ENCODE results near the gene RRN3.

GRCh38 chr16:15044286-15044685 is 49.8 kb downstream of the RRN3 start:
- TF ChIP-seq POLR2A (IDR thresholded peaks at IDR 0.05; ENCODE audit: low read length), result no peak
- TF ChIP-seq GATA1 (IDR thresholded peaks at IDR 0.05; ENCODE audit: low read depth, low read length), result no peak

Data from erythroblast (primary cell).